AG09309 (cell line): Measurements from ENCODE around the gene ZNF500.
"Not testable (repeated sequence)": the region's sequence is repeated elsewhere in the genome, so short reads cannot be mapped to it uniquely, and the experiment has no call there.

Source experiments
- DNase-seq: peaks from one replicate; pipeline ENCODE4 v3.0.0-alpha.2; 2010; ENCODE audit warnings: low read depth
- H3K4me3 ChIP-seq: 2 replicates; pipeline ENCODE4 v1.5.1; 2011; ENCODE audit warnings: mild to moderate bottlenecking, low read depth, low read length, moderate library complexity; ENCODE audit not compliant: control insufficient read depth
- CTCF ChIP-seq: IDR thresholded peaks from 2 replicates; pipeline ENCODE4 v1.5.1; 2011; ENCODE audit warnings: mild to moderate bottlenecking, low read depth, low read length, inconsistent platforms; ENCODE audit not compliant: insufficient read depth, control insufficient read depth; ENCODE audit errors: missing control alignments

Gene ZNF500

GRCh38 chr16:4746215-4746614 lies 20.7 kb downstream of the ZNF500 start:
- H3K4me3 ChIP-seq: no peak overlapping the region
- DNase-seq: no peak
- no peak for TF ChIP-seq CTCF

- DNase-seq: no peak
- no peak overlapping the region for H3K4me3 ChIP-seq
- no peak for TF ChIP-seq CTCF
Measured at GRCh38 chr16:4745274-4745569, 21.7 kb downstream of the ZNF500 start.

GRCh38 chr16:4744555-4745273 lies 22.2 kb downstream of the ZNF500 start:
- DNase-seq: no peak
- no peak for TF ChIP-seq CTCF

GRCh38 chr16:4743226-4743878 lies 23.6 kb downstream of the ZNF500 start:
- TF ChIP-seq CTCF: no peak

More at GRCh38 chr16:4744555-4745273, 22.2 kb downstream of the ZNF500 start:
- no peak overlapping the region for H3K4me3 ChIP-seq

GRCh38 chr16:4738370-4738769 lies 28.6 kb downstream of the ZNF500 start:
- H3K4me3 ChIP-seq, DNase-seq: not testable (repeated sequence)

More at GRCh38 chr16:4743226-4743878, 23.6 kb downstream of the ZNF500 start:
- no peak overlapping the region for H3K4me3 ChIP-seq
- DNase-seq: no peak

- no peak overlapping the region for H3K4me3 ChIP-seq
- no peak for DNase-seq
- TF ChIP-seq CTCF: no peak
Measured at GRCh38 chr16:4737545-4737944, 29.4 kb downstream of the ZNF500 start.

- TF ChIP-seq CTCF: no peak
- H3K4me3 ChIP-seq: no peak overlapping the region
- no peak for DNase-seq
Measured at GRCh38 chr16:4736546-4736945, 30.4 kb downstream of the ZNF500 start.
